HG03342 (cell line): ENCODE results near the gene TSTD1.
"Not testable (repeated sequence)": the region's sequence is repeated elsewhere in the genome, so short reads cannot be mapped to it uniquely, and the experiment has no call there.

Experiments
- ATAC-seq: cut with Tn5 transposase; IDR thresholded peaks from one replicate; pipeline ENCODE4 v1.9.1; 2021; ENCODE audit warnings: mild to moderate bottlenecking, moderate library complexity; ENCODE audit not compliant: unreplicated experiment

TSTD1 gene

DNA sequence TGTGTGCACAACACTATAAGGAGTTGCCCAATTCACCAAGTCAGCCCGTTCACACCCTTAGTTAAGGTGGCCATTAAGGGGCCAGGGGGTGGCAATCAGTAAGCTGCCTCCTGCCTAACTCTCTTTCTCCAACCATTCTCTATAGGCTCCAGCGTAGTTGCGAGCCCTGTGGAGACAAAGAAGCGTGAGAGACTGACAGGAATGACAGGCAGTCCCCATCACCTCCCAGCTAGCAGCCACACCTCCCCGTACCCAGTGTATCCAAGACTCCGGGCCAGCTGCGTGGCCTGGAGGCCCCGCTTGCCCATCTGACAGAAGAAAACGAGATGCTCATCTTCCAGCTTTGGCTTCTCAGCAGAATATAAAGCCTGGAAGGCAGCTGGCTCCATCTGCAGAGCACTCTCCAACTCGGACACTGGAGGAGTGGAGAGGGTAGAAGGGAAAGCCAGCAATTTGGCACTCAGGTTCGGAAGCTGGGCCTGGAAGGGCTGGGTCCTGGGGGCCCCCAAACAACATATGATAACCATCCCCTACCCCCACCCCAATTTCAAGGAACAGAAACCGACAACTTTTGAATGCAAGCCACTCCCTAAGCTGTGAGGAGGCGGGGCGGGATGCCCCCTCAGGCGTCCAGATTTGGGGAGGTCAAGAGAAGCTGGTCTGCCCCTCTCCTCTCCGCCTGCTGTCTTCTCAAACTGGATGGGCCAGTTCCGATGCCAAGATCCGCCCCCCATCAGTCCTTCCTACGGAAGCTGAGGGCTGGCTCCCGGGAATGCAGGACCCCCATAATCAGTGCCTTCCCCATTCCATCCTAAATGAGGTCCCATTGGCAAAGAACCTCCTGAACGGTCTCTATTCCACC, 872 bp downstream of the TSTD1 start:
- no peak for ATAC-seq

DNA sequence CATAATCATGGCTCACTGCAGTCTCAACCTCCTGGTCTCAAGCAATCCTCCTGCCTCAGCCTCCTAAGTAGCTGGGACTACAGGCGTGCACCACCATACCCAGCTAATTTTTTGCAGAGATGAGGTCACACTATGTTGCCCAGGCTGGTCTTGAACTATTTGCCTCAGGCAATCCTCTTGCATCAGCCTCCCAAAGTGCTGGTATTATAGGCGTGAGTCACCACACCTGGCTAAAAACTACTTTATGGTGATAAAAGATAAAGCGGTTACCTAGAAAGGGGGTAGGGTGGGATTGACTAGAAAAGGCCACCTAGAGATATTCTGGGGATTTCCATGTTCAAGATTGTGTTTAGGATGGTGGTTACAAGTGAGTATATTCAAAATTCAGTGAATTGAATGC, 5.0 kb downstream of the TSTD1 start:
- no peak for ATAC-seq

DNA sequence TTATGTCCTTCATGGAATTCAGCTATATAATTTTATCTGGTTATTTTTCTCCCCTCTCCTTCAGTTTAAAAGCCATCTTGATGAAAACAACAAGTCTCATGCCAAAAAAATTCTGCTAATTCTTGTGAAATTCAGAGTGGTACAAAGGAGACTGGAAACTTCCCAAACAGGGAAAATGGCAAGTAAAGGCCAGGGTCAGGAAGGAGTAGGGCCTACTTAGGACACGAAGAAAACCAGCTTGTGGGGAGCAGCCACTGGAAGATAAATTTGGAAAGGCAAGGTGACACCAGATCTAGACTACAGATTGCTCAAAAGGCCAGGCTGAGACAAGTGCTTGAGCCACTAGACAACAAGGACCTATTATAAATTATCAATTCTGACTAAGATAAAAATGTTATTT, 6.4 kb downstream of the TSTD1 start:
- ATAC-seq = no peak

- ATAC-seq = no peak
These were observed 6.9 kb downstream of the TSTD1 start for GRCh38 chr1:161031874-161032273.

- ATAC-seq = not testable (repeated sequence)
These were observed 9.3 kb downstream of the TSTD1 start for GRCh38 chr1:161029466-161029865.

- not testable (repeated sequence) for ATAC-seq
These were observed 11.8 kb downstream of the TSTD1 start for GRCh38 chr1:161026954-161027353.

- ATAC-seq = not testable (repeated sequence)
These were observed 16.3 kb downstream of the TSTD1 start for GRCh38 chr1:161022432-161022831.

DNA sequence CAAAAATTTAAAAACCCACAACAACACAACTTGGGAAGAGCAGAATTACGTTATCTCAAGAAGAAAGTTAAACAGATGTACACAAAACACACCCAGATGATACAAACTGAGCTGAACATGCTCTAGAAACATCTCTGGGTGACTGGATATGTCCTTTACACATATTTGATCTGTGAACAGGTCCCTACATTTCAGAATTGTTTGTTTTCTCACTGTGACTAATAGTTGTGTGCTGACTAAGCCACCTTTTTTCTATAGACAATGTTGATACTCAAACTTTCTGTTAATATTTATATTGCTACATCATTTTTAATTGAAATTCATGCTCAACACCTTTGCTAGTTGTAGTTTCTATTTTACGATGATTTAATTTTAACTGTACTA, 16.8 kb downstream of the TSTD1 start:
- ATAC-seq = no peak

DNA sequence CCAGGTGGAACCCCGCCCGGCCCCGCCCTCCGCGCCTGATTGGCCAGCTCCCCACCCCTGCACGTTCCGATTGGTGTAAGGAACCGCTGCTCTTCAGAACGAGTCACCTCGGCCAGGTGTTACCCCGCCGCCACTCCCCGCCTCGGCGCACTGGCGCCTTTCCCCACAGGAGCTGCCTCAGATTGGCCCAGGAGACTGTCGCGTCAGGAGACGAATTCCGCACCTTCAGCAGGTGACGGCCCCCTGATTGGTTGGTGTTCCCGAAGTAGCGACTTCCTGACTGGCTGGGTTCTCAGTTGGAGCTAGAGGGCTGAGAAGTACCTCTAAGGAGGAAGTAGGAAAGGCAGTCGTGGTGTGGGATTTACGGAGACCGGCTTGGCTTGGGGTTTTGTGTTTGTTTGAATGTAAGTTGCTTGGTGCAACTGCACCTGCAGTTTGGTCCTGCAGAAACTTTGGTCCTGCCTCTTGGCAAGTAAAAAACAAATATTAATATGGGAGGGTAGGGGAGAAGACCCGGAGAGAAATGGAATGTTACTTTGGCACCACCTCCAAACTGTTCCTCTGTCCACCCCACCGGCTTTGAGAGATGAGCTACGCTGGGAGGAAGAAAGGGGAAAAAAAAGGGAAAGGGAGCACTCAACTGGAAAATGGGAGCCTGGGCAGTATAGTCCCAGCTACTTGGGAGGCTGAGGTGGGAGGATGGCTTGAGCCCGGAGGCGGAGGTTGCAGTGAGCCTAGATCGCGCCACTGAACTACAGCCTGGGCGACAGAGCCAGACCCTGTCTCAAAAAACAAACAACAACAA, 17.4 kb downstream of the TSTD1 start:
- peak; percentile 86 for ATAC-seq

- ATAC-seq = peak; percentile 34
These were observed 18.1 kb downstream of the TSTD1 start, which contains the start of gene F11R for GRCh38 chr1:161020509-161021164. F11R (minus strand) TSS chr1:161021152; CDS start chr1:161021073, 79 bp downstream.

DNA sequence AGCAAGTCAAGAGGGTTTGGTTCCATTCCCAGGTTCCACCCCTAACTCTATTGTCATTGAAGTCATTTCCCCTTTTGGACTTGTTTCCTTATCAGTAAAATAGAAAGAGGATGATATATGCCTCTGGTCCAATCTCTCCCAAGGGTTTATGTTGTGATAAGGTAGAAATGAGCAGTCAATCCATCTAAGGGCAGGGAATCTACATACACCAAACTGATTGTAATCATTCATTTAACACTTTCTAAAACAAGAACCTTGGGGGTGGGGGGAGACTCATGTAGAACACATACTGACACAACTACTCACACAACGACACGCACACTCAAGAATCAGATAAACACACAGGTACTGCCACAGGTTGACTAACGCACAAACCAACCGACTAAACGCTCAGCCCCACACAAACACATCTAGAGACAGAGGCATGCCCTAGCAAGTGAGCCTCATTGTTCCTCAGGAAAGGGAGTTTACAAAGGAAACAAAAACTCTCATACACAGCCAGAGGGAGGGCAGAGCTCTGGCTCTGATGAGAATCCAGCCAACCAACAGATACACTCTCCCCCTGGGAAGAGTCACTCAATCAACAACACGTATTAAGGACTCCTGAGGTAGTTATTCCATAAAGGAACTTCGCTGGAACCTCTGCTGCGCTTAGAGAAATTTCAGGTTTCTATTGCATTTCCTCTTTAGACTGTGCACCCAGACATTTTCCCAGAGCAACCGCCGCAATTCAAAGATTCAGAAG, 18.8 kb downstream of the TSTD1 start:
- no peak for ATAC-seq

DNA sequence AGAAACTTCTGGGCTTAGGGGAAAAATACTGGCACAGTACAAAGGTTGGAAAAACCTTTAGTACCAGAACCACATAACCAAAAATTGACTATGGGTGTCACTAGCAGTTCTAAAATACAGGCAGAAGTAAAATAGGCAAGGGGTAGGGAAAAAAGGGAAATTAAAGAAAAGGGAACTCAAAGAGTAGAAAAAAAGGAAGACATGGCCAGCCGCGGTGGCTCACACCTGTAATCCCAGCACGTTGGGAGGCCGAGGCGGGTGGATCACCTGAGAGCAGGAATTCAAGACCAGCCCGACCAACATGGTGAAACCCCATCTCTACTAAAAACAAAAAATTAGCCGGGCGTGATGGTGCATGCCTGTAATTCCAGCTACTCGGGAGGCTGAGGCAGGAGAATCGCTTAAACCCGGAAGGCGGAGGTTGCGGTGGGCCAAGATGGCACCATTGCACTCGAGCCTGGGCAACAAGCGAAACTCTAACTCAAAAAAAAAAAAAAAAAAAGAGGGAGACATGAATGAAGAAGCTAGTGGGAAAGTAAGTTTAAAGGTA, 19.6 kb downstream of the TSTD1 start:
- ATAC-seq = not testable (repeated sequence)

- no peak for ATAC-seq
These were observed 20.2 kb downstream of the TSTD1 start for GRCh38 chr1:161018631-161018930.

GRCh38 chr1:161017756-161018630, 20.8 kb downstream of the TSTD1 start:
- no peak for ATAC-seq

- not testable (repeated sequence) for ATAC-seq
These were observed 21.6 kb downstream of the TSTD1 start for GRCh38 chr1:161017181-161017580.

DNA sequence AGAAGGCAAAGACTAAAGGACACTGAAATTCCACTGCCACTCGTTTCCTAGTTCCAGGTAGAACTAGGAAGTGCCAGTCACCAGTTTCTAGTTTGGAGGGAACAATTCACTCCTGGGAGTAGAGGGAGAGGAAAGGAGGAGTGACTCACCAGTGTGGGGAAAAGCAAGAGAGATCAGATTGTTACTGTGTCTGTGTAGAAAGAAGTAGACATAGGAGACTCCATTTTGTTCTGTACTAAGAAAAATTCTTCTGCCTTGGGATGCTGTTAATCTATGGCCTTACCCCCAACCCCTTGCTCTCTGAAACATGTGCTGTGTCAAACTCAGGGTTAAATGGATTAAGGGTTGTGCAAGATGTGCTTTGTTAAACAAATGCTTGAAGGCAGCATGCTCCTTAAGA, 22.1 kb downstream of the TSTD1 start:
- not testable (repeated sequence) for ATAC-seq

DNA sequence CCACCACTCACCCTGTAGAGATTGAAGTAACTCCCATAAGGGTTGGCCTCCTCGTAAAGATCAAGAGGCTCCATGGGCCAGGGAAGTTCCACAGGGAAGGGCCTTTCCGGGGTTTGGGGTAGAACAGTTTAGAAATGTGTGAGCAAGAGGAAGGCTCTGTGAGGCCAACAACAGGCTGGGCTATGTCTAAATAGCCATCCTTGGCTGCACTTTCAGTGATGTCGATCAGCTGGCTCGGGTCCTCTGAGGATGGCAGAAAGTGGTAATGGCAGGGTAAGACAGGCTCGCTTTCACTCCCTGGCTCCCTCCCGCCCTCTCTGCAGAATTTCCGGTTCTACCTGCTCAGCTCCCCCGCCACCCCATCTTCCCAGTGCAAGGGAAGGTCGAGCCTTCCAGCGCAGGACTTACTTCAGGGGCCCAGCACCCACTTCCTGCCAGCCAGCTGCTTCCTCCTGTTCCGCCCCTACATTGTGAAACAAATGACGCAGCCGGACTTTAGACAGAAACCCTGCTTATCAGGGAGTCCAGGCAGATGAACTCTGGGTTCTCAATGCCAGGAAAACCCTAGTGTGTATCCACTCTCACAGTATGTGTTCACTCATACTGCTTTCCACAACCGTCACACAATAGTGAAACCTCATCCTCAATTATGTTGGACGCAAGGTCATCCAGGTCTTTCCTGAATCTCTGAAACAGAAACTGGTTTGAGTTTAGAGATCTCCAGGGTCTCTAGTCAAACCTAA, 25.1 kb downstream of the TSTD1 start:
- peak; percentile 78 for ATAC-seq

DNA sequence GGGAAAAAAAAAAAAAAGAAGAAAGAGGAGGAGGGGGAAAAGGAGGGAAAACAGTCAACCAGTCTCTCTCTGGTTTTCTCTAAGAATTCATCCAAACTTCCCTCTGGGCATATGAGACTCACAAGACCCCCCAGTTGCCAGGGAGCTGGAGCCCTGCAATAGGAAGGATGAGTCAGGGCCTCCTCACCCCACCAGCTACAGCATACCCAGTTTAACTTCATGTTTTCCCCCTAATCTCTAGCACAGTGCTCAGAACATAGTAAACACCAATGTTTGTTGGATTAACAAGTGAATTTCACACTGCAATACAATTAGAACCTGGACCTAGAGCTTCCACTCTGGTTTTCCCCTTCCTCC, 25.7 kb downstream of the TSTD1 start:
- no peak for ATAC-seq

GRCh38 chr1:161012420-161012819, 26.3 kb downstream of the TSTD1 start:
- ATAC-seq = no peak
